ENCODE results near the gene NKPD1. TPM values are rescaled to one million over a fixed set of nuclear protein-coding genes. Genes with fewer than 3 reads are reported as not detected.

NKPD1 gene
- total and polyA plus RNA-seq, 10 of the 15 experiments (the other 5 are each of a cell fraction or from before 2014, with no cell fraction given) = 0.05 to 0.18 (median 0.06) TPM; not detected in 7

GRCh38 chr19:45160870-45161737 is at the start of gene NKPD1 (continued):
- TF ChIP-seq CBX5 (IDR thresholded peaks at IDR 0.05; ENCODE audit: low read depth) = no peak
- TF ChIP-seq SIX5 (IDR thresholded peaks at IDR 0.05; ENCODE audit: low read depth, low read length, severe bottlenecking) = no peak
- TF ChIP-seq, protein P1, sequence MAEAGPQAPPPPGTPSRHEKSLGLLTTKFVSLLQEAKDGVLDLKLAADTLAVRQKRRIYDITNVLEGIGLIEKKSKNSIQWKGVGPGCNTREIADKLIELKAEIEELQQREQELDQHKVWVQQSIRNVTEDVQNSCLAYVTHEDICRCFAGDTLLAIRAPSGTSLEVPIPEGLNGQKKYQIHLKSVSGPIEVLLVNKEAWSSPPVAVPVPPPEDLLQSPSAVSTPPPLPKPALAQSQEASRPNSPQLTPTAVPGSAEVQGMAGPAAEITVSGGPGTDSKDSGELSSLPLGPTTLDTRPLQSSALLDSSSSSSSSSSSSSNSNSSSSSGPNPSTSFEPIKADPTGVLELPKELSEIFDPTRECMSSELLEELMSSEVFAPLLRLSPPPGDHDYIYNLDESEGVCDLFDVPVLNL (IDR thresholded peaks at IDR 0.05; ENCODE audit: low read depth, low read length) = no peak
- TF ChIP-seq CREB1 (IDR thresholded peaks at IDR 0.05; ENCODE audit: low read depth) = no peak
- TF ChIP-seq CUX1 (IDR thresholded peaks at IDR 0.05; ENCODE audit: insufficient replicate concordance, low read depth, low read length) = no peak
- TF ChIP-seq MYC (IDR thresholded peaks at IDR 0.05; ENCODE audit: insufficient read depth, insufficient read length, insufficient replicate concordance, low read length, severe bottlenecking) = no peak
- TF ChIP-seq RCOR1 (conservative IDR thresholded peaks at IDR 0.05; ENCODE audit: low read depth, low read length) = no peak
- TF ChIP-seq, protein P2, sequence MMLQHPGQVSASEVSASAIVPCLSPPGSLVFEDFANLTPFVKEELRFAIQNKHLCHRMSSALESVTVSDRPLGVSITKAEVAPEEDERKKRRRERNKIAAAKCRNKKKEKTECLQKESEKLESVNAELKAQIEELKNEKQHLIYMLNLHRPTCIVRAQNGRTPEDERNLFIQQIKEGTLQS (IDR thresholded peaks at IDR 0.05; ENCODE audit: borderline replicate concordance, extremely low read depth, low read depth, low read length) = no peak
- TF ChIP-seq PML (IDR thresholded peaks at IDR 0.05; ENCODE audit: low read length) = no peak
- TF ChIP-seq NFXL1 (IDR thresholded peaks at IDR 0.05; ENCODE audit: borderline replicate concordance) = no peak
- no peak for TF ChIP-seq BHLHE40 (IDR thresholded peaks at IDR 0.05; ENCODE audit: borderline replicate concordance in 1 of 2, low read depth in 2 of 2, low read length in 1 of 2)
- TF ChIP-seq ZZZ3 (IDR thresholded peaks at IDR 0.05; ENCODE audit: control insufficient read depth, insufficient read length, low read depth) = no peak
- TF ChIP-seq, protein P3, sequence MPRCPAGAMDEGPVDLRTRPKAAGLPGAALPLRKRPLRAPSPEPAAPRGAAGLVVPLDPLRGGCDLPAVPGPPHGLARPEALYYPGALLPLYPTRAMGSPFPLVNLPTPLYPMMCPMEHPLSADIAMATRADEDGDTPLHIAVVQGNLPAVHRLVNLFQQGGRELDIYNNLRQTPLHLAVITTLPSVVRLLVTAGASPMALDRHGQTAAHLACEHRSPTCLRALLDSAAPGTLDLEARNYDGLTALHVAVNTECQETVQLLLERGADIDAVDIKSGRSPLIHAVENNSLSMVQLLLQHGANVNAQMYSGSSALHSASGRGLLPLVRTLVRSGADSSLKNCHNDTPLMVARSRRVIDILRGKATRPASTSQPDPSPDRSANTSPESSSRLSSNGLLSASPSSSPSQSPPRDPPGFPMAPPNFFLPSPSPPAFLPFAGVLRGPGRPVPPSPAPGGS (IDR thresholded peaks at IDR 0.05; ENCODE audit: borderline replicate concordance, insufficient read depth, low read depth, low read length, poor library complexity, severe bottlenecking) = no peak
